C4-2B (cell line): ENCODE data around the gene GTPBP6.

Experiments used
- ZFX ChIP-seq: fragments of 450-650 bp; IDR thresholded peaks from 2 replicates; pipeline ENCODE4 v1.6.1; 2017
- TF ChIP-seq, protein P1 (sequence below): fragments of 450-650 bp; conservative IDR thresholded peaks from 2 replicates; pipeline ENCODE4 v1.5.1; 2017; ENCODE audit warnings: mild to moderate bottlenecking

DNA sequence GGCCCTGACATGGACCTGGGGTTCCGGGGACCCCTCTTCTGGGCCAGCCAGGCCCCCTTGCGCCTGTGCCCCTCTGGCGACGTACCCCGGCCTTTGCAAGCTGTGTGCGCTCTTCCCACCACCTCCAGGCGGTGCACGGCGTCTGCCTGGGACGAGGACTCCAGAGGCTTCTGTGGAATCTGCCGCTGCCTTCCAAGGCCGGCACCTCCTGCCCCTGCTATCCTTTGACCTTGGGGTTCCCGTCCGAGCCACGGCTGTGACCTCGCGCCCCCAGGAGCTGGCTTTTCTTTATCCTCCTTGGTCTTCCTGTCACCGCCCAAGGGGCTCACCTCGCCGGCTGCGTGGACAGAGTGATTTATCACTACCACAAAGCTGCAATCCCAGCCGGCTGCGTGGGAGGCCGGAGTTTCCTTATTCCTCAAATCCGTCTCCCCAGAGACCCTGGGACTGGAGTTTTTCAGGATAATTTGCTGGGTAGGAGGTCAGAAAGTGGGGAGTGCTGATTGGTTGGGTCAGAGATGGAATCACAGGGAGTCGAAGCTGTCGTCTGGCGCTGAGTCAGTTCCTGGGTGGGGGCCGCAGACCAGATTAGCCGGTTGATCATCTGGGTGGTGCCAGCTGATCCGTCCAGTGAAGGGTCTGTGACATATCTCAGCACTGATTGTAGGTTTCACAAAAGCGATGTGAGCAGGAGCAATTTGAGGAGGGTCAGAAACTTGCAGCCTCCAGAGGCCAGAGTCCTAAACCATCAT is 57.3 kb downstream of the GTPBP6 start:
- TF ChIP-seq, protein P1, sequence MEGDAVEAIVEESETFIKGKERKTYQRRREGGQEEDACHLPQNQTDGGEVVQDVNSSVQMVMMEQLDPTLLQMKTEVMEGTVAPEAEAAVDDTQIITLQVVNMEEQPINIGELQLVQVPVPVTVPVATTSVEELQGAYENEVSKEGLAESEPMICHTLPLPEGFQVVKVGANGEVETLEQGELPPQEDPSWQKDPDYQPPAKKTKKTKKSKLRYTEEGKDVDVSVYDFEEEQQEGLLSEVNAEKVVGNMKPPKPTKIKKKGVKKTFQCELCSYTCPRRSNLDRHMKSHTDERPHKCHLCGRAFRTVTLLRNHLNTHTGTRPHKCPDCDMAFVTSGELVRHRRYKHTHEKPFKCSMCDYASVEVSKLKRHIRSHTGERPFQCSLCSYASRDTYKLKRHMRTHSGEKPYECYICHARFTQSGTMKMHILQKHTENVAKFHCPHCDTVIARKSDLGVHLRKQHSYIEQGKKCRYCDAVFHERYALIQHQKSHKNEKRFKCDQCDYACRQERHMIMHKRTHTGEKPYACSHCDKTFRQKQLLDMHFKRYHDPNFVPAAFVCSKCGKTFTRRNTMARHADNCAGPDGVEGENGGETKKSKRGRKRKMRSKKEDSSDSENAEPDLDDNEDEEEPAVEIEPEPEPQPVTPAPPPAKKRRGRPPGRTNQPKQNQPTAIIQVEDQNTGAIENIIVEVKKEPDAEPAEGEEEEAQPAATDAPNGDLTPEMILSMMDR: no peak
- no peak for TF ChIP-seq ZFX
